GM19351 (cell line): Measurements from ENCODE around the gene CAVIN3.
"Not testable (repeated sequence)": the region's sequence is repeated elsewhere in the genome, so short reads cannot be mapped to it uniquely, and the experiment has no call there.

Source experiments
- ATAC-seq: cut with Tn5 transposase; IDR thresholded peaks from one replicate; pipeline ENCODE4 v1.9.1; 2021; ENCODE audit warnings: mild to moderate bottlenecking, moderate library complexity; ENCODE audit not compliant: unreplicated experiment

Gene CAVIN3

DNA sequence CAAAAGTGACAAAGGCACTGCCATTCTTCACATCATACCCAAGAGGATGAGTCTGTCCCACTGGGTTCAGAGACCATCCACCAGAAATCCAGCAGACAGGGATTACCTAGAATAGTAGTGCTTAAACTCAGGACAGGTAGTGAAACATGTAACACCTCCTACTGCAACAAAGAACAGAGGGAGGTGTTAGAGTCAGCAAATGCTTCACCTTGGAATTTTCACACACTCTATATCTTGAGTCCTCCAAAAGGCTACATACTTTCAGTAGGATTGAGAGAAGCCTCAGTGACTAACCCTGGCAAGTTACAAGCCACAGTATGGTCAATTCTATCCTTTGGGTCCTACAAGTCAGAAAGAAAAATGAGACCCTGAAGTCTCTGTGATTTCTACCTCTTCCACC lies 6.0 kb upstream of the CAVIN3 start:
- no peak for ATAC-seq

- no peak for ATAC-seq
These were observed 3.1 kb upstream of the CAVIN3 start for GRCh38 chr11:6323291-6323905.

GRCh38 chr11:6321961-6322362 lies 1.7 kb upstream of the CAVIN3 start:
- no peak for ATAC-seq

GRCh38 chr11:6321356-6321755 lies 1.1 kb upstream of the CAVIN3 start:
- ATAC-seq = no peak

GRCh38 chr11:6319704-6320410 lies 444 bp downstream of the CAVIN3 start:
- ATAC-seq = peak; percentile 48

DNA sequence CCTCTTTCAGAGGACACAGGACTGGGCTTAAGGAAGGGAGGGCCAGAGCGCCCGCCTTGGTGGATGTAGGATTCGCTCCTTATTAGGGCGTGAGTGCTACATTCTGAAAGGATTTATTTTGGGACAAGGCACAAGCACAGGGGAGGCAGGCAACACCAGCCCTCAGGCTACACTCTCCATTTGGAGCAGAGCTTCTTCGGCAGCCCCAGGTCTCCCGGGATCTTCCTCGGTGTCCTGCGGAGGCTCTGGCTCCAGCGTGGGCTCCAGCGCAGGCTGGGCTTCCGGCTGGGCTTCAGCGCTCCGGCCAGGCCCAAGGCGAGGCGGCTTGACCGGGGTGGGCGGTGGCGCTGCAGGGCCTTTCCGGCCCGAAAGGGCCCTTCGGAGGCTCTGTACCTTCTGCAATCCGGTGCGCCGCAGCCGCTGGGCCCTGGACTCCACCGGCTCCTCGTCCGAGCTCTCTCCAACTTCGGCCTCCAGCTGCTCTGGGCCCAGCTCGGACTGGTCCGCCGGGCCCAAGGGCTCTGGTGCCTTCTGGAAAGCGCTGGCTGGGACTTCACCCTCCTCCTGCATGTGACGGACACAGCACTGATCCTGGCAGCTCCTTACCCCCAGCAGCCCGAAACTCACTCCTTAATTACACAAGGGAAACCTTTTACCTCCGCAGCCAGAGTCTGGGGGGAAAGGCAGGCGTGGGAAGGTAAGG lies 1.1 kb downstream of the CAVIN3 start:
- no peak for ATAC-seq

- ATAC-seq = no peak
These were observed 2.1 kb downstream of the CAVIN3 start for GRCh38 chr11:6318204-6318603.

- peak; percentile 70 for ATAC-seq
These were observed 4.4 kb downstream of the CAVIN3 start for GRCh38 chr11:6315811-6316425.

DNA sequence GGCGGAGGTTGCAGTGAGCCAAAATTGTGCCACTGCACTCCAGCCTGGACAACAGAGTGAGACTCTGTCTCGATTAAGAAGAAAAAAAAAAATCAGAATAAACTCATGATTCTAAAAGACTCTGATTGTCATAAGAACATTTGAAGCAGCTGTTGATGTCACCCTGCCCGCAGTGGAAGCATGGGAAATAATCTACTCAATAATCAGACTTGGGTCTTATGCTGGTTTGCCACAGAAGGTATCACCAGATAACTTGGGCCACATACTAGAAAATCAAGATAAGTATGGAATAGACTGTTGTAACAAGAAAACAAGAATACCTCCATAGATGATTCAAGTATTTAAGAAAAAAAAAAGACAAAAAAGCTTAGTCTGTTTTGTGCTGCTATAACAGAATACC lies 8.2 kb downstream of the CAVIN3 start:
- ATAC-seq = no peak

- ATAC-seq = no peak
These were observed 12.4 kb downstream of the CAVIN3 start for GRCh38 chr11:6307876-6308275.

DNA sequence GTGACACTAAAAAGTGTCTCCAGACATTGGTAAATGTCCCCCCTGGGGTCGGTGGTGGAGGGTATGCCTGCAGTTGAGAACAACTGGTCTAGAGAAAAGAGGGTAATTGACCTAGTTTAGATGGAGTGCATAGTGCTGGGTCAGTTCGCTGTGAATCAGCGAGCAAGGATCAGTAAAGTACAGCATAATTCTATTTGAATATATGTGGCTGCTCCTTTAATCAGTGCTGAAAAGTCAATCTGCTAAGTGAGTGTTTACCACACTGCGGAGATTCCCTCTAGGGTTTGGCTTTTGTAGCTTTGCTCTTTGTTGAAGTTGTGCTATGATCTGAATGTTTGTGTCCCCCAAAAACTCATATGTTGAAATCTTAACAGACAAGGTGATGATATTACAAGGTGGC lies 15.0 kb downstream of the CAVIN3 start:
- no peak for ATAC-seq

DNA sequence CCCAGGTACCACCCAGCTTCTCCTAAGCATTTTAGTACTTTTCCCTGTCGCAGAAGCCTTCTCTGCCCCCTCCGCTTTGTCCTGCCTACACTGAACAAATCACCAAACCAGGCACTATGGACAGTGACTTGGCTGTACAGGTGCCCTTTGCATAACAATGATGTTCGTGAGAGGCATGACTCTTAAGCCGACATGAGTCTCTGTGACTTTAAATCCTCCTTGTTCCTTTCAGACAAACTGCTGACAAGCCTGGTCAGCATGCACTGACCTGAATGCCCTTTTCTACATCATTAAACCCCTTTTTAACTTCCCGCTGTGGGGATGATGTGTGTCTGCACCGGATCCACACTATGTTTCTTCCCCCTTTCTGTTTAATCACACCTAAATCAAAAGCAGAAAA lies 16.6 kb downstream of the CAVIN3 start:
- no peak for ATAC-seq

- no peak for ATAC-seq
These were observed 19.2 kb downstream of the CAVIN3 start for GRCh38 chr11:6301096-6301495.

- no peak for ATAC-seq
These were observed 20.0 kb downstream of the CAVIN3 start for GRCh38 chr11:6300325-6300724.

DNA sequence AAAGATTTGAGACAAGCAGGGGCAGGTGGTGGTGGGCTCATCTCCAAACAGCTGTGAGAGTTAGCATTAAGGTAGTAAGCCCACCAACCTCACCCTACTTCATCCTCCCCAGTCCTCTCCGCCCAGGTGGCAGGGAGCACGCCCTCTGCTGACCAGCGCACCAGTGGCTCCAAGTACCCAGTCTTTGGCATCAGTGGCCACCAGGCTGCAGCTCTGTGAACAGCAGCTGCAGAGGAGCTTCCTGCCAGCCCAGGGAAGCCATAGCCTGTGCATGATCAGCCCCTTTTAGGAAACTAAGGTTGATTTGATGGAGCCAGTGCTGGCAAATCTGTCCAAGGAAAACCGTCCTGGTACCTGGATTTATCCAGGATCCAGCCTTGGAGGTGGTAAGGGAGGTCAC lies 21.7 kb downstream of the CAVIN3 start:
- ATAC-seq = peak; percentile 69

GRCh38 chr11:6297831-6298230 lies 22.5 kb downstream of the CAVIN3 start:
- ATAC-seq = no peak

- no peak for ATAC-seq
These were observed 35.3 kb downstream of the CAVIN3 start for GRCh38 chr11:6285019-6285418.

- no peak for ATAC-seq
These were observed 36.1 kb downstream of the CAVIN3 start for GRCh38 chr11:6284250-6284649.

GRCh38 chr11:6283453-6284023 lies 36.8 kb downstream of the CAVIN3 start:
- no peak for ATAC-seq

DNA sequence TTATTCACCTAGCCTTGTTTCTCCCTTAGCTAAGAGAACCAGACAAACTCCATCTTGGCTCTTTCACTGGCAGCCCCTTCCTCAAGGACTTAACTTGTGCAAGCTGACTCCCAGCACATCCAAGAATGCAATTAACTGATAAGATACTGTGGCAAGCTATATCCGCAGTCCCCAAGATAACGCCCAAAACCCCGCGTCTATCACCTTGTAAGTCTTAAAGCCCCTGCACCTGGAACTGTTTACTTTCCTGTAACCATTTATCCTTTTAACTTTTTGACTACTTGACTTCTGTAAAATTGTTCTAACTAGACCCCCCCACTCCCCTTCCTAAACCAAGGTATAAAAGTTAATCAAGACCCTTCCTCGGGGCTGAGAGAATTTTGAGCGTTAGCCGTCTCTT lies 39.5 kb downstream of the CAVIN3 start:
- ATAC-seq = not testable (repeated sequence)

- ATAC-seq = no peak
These were observed 47.1 kb downstream of the CAVIN3 start for GRCh38 chr11:6273188-6273587.
